HG03354 (cell line): ENCODE results near the gene S1PR4.
"Not testable (repeated sequence)": the region's sequence is repeated elsewhere in the genome, so short reads cannot be mapped to it uniquely, and the experiment has no call there.

Experiments used
- ATAC-seq: cut with Tn5 transposase; IDR thresholded peaks from one replicate; pipeline ENCODE4 v1.9.1; 2021; ENCODE audit warnings: mild to moderate bottlenecking; ENCODE audit not compliant: unreplicated experiment, poor library complexity, severe bottlenecking

S1PR4 gene

DNA sequence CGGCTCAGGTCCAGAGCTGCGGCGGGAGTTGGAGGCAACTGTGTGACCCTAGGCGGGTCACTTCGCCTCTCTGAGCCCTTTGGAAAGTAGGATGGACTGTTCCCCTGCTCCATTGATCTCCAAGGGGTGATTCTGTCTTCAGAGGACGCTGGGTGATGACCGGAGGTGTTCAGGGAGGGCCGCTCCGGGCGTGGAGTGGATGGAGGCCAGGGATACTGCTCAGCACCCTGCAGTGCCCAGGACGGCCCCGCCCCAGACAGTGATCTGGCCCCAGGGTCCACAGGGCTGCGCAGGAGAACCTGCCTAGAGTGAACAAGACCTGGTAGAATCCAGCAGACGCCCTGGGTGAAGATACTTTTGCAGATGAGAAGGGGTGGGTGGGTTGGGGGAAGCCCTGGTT lies 14.1 kb downstream of the S1PR4 start:
- no peak for ATAC-seq

DNA sequence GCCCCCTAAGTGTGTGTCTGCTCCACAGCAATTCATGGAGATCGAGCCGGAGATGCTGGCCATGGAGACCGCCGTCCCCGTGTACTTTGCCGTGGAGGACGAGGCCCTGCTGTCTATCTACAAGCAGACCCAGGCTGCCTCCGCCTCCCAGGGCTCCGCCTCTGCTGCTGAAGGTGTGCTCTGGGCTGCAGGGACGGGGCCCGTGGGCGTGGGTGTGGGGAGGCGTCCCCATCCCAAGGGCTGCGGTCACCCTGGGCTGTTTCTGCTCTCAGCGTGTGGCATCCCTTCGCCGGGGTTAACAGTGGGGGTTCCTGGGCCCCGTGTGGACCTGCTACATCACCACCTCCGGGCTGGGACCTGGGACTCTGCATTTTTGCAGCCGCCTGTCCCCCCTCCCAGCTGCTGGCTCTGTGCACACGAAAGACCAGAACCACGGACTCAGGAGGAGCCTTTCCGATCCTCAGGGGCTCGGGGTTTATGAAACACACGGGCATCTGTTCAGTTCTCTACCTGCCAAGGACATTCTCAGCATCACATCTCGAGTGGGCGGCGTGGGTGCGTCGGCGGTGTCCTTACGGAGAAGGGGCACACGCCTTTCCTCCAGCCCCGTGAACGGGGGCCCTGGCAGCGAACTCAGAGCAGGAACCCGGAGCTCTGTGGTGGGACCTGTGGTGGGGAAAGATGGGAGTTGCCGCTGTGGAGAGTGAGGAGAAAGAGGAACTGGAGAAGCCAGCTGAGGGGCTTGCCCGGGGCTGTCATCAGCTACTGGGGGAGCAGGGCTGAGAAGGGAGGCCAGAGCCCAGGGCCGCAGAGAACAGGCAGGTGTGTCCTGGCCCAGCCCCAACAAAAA lies 14.9 kb downstream of the S1PR4 start:
- ATAC-seq = no peak

DNA sequence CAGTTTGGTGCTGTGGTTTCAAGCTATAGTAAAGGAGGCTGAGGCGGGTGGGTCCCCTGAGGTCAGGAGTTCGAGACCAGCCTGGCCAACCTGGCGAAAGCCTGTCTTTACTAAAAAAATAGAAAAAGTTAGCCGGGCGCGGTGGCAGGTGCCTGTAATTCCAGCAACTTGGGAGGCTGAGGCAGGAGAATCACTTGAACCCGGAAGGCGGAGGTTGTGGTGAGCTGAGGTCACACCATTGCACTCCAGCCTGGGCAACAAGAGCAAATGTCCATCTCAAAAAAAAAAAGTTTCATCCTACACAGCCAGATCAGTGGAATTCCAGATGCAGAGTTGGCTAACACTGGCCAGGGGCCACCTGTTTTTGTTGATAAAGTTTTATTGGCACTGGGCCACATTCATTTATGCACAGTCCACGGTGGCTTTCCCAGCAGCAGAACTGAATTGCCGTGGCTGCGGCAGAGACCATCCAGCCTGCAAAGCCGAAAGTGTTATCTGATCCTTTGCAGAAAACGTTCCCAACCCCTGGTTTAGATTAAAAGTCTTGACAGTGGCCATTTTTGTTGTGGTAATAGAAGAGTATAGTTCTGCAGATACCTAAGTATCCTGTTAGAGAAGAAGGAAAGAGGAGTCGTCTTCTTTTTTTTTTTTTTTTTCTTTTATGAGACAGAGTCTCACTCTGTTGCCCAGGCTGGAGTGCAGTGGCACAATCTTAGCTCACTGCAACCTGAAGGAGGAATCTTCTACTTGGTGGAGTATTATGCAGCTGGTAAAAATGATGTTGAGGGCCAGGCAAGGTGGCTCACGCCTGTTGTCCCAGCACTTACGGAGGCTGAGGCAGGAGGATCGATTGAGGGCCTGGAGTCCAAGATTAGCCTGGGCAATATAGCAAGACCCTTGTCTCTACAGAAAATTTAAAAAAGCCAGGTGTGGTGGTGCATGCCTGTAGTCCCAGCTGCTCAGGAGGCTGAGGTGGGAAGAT lies 15.8 kb downstream of the S1PR4 start:
- no peak for ATAC-seq

DNA sequence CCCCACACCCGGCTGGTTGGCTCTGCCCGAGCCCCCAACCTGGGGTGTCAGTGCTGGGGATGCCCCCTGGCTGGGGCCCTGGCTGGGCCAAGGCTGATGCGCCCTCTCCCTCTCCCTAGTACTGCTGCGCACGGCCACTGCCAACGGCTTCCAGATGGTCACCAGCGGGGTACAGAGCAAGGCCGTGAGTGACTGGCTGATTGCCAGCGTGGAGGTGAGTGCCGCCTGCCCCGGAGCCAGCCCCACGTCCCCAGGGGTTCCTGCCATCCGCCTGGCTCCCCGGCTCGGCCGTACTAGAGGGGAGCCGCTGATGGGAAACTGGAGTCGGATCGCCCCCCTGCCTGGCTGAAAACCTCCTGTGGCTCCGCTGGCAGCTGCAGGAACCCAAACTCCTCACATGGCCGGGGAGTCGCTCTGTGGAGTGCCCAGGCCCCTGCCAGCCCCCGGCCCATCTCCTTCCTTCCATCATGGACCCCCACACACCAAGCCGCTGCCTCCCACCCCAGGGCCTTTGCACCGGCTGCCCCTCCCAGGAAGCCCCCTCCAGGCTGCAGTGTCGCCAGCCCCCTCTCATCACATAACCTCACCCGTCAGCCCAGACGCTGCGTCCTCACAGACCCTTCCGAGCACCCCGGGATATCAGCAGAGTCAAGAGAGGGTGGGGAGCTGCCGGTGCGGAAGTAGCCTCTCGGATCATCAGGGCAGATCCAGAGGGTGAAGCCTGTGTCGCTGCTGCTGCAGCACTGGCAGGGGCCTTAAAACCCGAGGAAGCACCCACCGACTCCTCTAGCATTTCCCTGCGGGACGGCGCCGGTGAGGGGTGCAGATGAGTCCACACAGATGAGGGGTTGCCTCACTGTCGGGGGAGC lies 17.7 kb downstream of the S1PR4 start:
- ATAC-seq = no peak

DNA sequence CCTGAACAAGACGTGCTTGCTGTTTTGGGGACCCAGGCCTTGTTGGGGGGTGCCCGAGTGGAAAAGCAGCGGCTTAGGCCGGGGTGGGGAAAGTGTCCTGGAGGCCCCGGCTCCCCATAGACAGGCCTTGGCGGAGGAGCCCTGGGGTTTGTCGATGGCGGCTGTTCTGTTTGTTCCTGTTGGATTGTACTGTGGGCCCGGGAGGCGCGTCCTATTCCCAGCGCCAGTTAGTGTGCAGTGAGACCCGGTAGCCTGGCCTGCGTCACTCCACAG lies 18.3 kb downstream of the S1PR4 start:
- ATAC-seq = no peak

DNA sequence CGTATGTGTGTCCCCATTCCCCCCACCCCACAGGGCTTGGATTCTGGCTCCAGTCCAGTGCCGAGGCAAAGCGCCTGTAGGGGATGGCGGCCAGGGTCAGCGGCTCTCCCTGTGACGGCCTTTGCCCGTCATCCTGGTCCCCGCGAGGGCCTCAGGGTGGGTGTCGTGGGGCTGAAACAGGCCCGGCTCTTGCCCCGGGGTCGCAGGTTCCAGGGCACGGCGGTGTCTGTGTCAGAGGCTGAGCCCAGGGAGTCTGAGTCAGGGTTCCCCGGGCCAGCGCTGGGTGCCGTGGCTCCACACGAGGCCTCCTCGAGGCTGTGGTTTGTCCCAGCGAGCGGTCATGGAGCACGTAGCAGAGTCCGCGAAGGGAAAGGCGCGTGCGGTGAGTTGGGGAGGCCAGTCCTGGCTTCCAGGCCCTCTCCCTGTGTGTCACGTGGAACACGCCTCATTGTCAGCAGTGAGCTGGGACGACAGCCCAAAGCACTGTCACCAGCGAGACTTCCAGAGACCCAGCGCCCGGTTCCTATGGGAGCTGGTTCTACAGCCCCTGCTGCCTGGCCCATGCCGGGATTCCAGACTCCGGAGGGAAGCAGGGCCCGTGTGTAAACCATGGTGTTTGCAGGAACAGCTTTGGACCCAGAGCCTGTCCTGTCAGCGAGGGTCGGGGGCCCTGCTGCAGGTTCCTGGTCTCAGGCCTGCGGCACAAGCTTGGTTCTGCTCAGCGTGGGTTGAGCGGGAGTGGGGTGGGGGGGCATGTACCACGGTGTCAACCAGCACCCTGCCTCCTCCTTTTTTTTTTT lies 20.5 kb downstream of the S1PR4 start:
- no peak for ATAC-seq

DNA sequence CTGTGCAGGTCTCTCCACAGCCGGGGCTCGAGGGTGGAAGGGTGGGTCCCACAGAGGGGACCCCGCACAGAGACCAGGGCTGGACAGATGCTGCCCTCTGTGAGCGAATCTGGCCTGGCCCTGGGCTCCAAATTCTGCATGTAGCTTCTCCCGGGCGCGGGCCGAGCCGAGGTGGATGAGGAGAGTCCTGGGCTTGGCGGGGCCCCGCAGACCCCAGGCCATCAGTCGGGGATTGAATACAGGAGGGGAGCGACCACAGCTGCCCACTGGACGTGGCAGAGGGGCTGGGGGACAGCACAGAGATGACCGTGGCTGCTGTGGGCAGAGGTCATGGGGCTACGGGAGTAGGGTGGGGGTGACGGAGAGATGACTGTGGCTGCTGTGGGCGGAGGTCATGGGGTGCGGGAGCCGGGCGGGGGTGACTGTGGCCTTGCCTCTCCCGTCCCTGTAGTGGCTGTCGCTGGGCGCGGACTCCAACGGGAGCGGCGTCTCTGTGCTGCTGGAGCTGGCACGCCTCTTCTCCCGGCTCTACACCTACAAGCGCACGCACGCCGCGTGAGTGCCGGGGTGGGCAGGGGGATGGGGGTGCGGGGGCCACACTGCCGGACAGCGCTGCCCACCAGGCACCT lies 22.6 kb downstream of the S1PR4 start:
- no peak for ATAC-seq

DNA sequence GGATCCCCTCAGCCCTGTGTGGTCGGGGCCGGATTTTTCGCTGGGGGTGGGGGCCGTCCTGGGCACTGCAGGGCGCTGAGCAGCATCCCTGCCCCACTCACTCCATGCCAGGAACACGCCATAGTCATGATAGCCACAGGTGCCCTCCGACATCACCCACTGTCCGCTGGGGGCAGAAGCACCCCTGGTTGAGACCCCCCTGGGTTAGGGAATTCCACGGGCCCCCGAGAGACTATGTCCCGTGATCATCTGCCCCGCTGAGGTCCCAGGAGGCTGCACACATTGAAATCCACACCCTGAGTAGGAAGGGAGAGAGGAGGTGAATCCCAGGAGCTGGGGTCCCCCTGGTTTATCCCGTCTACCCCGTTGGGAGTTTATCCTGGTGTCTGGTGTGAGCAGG lies 23.3 kb downstream of the S1PR4 start:
- no peak for ATAC-seq

DNA sequence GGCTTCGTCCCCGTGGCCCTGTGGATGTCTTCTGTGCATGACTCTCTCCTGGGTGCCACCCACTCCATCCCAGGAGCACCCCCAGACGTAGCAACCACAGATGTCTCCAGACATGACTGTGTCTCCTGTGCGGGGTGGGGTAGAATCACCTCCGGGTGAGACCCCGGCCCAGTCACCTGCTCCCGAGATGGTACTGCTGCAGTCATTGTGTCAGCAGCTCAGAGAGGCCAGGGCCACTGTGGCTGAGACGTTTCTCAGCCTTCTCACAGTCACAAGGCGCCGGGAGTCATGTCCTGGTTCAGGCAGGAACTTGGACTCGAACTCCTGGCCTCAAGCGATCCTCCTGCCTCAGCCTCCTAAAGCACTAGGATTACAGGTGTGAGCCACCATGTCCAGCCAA lies 23.8 kb downstream of the S1PR4 start:
- no peak for ATAC-seq

DNA sequence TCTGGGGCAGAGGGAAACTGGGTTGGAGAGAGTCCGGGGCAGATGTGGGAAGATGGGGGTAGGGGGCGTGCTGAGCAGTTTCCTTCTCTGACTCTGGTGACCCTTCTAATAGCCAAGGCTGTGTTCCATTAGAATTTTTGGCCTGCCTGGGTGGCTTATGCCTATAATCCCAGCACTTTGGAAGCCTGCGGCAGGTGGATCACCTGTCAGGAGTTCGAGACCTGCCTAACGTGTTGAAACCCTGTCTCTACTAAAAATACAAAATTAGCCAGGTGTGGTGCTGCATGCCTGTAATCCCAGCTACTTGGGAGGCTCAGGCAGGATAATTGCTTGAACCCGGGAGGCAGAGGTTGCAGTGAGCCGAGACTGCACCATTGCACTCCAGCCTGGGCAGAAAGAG lies 24.3 kb downstream of the S1PR4 start:
- not testable (repeated sequence) for ATAC-seq

DNA sequence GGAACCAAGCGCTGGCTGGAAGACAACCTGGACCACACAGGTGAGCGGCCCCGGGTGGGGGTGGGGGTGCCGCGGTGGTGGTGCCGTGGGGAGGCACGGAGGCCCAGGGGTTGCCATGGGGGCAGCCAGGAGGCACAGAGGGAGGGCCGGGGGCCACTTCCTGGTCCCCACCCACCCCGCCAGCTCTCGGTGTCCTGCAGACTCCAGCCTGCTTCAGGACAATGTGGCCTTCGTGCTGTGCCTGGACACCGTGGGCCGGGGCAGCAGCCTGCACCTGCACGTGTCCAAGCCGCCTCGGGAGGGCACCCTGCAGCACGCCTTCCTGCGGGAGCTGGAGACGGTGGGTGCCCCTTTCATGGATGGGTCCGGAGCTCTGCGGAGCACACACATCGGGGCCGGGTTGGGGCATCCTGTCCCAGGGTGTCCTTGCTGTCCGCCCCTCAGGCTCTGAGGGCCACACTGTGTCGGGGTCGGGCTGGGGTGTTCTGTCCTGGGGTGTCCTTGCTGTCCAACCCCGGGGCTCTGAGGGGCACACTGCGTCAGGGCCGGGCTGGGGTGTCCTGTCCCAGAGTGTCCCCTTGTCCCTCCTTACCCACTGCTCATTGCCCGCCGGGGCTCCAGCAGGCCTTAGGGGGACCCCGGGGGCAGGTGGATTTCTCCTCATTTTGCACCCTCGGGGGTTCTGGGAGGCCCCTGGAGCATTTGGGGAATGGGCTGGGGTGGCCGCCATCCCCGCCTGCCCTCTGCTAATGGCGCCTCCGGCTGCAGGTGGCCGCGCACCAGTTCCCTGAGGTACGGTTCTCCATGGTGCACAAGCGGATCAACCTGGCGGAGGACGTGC lies 25.5 kb downstream of the S1PR4 start:
- no peak for ATAC-seq

DNA sequence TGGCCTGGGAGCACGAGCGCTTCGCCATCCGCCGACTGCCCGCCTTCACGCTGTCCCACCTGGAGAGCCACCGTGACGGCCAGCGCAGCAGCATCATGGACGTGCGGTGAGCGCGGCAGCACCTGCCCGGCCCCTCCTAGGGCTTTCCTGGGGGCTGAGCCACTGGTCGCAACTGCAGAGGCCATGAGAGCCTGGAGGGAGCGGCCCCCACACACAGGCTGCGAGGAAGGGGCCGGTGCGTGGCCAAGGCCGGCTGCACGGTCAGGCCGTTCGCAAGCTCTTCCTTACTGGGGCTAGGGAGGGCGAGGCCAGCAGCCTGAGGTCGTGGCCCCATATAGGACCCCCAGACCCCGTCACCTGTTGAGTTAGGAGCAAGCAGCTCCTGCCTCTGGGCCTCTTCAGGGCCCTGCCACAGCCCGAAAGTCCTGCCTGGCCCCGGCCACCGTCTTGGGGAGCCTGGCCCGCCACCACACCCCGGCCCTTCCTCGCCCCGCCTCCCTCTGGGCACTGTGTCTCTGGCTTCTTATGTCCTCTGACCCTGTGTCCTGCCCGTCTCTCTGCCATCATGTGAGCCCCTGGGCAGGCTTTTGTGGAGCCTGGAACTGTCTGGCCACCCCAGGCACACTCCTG lies 26.2 kb downstream of the S1PR4 start:
- no peak for ATAC-seq

DNA sequence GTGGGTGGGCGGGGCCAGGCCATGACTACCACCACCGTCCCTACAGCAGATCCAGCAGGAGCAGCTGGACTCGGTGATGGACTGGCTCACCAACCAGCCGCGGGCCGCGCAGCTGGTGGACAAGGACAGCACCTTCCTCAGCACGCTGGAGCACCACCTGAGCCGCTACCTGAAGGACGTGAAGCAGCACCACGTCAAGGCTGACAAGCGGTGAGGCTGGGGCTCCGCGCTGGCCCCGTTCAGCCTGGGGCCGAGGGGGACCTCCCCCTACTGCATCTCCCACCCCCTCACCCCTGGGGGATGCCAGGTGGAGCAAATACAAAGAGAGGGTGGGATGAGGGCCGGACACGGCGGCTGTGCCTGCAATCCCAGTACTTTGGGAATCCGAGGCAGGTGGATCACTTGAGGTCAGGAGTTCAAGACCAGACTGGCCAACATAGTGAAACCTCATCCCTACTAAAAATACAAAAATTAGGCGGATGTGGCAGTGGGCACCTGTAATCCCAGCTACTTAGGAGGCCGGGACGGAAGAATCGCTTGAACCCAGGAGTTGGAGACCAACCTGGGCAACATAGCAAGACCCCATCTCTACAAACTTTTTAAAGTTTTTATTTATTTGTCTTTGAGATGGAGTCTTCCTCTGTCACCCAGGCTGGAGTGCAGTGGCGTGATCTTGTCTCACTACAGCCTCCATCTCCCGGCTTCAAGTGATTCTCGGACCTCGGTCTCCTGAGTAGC lies 27.8 kb downstream of the S1PR4 start:
- no peak for ATAC-seq

DNA sequence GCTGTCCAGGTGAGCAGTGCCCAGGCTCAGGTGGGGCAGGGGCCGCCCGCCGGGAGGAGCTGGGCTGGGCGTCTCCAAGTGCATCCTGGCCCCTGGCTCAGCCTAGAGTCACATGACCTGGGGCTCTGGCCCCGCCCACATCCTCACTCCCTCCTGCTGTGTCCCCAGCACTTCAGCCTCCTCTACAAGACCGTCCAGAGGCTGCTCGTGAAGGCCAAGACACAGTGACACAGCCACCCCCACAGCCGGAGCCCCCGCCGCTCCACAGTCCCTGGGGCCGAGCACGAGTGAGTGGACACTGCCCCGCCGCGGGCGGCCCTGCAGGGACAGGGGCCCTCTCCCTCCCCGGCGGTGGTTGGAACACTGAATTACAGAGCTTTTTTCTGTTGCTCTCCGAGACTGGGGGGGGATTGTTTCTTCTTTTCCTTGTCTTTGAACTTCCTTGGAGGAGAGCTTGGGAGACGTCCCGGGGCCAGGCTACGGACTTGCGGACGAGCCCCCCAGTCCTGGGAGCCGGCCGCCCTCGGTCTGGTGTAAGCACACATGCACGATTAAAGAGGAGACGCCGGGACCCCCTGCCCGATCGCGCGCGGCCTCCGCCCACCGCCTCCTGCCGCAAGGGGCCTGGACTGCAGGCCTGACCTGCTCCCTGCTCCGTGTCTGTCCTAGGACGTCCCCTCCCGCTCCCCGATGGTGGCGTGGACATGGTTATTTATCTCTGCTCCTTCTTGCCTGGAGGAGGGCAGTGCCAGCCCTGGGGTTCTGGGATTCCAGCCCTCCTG lies 29.1 kb downstream of the S1PR4 start:
- no peak for ATAC-seq

DNA sequence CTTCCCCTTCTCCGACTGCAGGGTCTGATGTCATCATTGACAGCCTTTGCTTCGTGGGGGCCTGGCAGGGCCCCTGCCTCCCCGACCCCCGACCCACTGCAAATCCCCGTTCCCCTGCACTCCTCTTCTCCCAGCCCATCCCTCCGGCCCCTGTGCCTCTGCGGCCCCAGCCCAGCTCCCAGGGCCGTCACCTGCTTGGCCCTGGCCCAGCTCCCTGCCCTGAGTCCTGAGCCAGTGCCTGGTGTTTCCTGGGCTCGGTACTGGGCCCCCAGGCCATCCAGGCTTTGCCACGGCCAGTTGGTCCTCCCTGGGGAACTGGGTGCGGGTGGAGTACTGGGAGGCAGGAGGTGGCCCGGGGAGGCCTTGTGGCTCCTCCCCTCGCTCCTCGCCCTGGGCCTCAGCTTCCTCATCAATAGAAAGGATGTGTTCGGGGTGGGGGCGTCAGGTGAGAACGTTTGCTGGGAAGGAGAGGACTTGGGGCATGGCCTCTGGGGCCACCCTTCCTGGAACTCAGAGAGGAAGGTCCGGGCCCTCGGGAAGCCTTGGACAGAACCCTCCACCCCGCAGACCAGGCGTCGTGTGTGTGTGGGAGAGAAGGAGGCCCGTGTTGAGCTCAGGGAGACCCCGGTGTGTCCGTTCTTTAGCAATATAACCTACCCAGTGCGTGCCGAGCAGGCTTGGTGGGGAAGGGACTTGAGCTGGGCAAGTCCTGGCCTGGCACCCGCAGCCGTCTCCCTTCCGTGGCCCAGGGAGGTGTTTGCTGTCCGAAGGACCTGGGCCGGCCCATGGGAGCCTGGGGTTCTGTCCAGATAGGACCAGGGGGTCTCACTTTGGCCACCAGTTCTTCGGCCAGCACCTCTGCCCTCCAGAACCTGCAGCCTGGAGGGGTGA lies 30.0 kb downstream of the S1PR4 start:
- ATAC-seq = no peak
